Neural cell (in vitro differentiated cells): Measurements from ENCODE around the gene PAX2. TPM values are rescaled to one million over a fixed set of nuclear protein-coding genes. Genes with fewer than 3 reads are reported as not detected.

Experiments used
- H2AFZ ChIP-seq: fragments of 200-600, 300-800 bp; sonication (generic), shearing (Covaris generic); 2 replicates; pipeline ENCODE4 v1.6.0; 2014; ENCODE audit warnings: low read depth, mild to moderate bottlenecking, antibody characterized with exemption, low read length, moderate library complexity
- H3F3A ChIP-seq: fragments of 200-600 bp; shearing (Covaris generic); 2 replicates; pipeline ENCODE4 v1.6.1; 2016; ENCODE audit warnings: mild to moderate bottlenecking, moderate library complexity, mixed read lengths, antibody characterized with exemption, low read length; ENCODE audit not compliant: insufficient read depth, poor library complexity, severe bottlenecking
- H3K27ac ChIP-seq: fragments of 200-600, 300-800 bp; sonication (generic), shearing (Covaris generic); 2 replicates; pipeline ENCODE4 v1.5.1; 2014; ENCODE audit warnings: mild to moderate bottlenecking, low read length, moderate library complexity
- H3K27me3 ChIP-seq: fragments of 300-800, 200-600 bp; sonication (generic), shearing (Covaris generic); 2 replicates; pipeline ENCODE4 v1.6.0; 2014; ENCODE audit warnings: mild to moderate bottlenecking, low read depth, low read length, moderate library complexity; ENCODE audit not compliant: insufficient read depth
- H3K36me3 ChIP-seq: fragments of 300-800, 200-600 bp; sonication (generic), shearing (Covaris generic); 2 replicates; pipeline ENCODE4 v1.5.1; 2014; ENCODE audit warnings: mild to moderate bottlenecking, antibody characterized with exemption, low read length, moderate library complexity; ENCODE audit not compliant: insufficient read depth
- H3K4me2 ChIP-seq: fragments of 300-800, 200-600 bp; sonication (generic), shearing (Covaris generic); 2 replicates; pipeline ENCODE4 v1.6.0; 2014; ENCODE audit warnings: mild to moderate bottlenecking, low read length
- H3K4me3 ChIP-seq: fragments of 300-800, 200-600 bp; sonication (generic), shearing (Covaris generic); 2 replicates; pipeline ENCODE4 v1.5.1; 2014; ENCODE audit warnings: mild to moderate bottlenecking, low read length, moderate library complexity
- H3K79me2 ChIP-seq: fragments of 200-600 bp; shearing (Covaris generic); replicated peaks from 2 replicates; pipeline ENCODE4 v1.6.0; 2014; ENCODE audit warnings: mild to moderate bottlenecking, low read length, moderate library complexity; ENCODE audit not compliant: insufficient read depth
- H3K9ac ChIP-seq: fragments of 300-800, 200-600 bp; sonication (generic), shearing (Covaris generic); 2 replicates; pipeline ENCODE4 v1.6.1; 2016; ENCODE audit warnings: mild to moderate bottlenecking, low read length, mixed read lengths
- H3K9me2 ChIP-seq: fragments of 200-600 bp; shearing (Covaris generic); 2 replicates; pipeline ENCODE4 v1.6.1; 2016; ENCODE audit warnings: mild to moderate bottlenecking, low read length, mixed read lengths; ENCODE audit not compliant: insufficient read depth
- H3K9me3 ChIP-seq: fragments of 200-600, 300-800 bp; sonication (generic), shearing (Covaris generic); 2 replicates; pipeline ENCODE4 v1.6.1; 2016; ENCODE audit warnings: mild to moderate bottlenecking, mixed run types, low read length, moderate library complexity, mixed read lengths
- H4K20me1 ChIP-seq: fragments of 200-600 bp; shearing (Covaris generic); 2 replicates; pipeline ENCODE4 v1.6.1; 2016; ENCODE audit warnings: mild to moderate bottlenecking, mixed run types; ENCODE audit not compliant: insufficient read depth
- CTCF ChIP-seq: fragments of 450-650 bp; IDR thresholded peaks from 2 replicates; pipeline ENCODE4 v1.5.1; 2014; ENCODE audit warnings: antibody characterized with exemption, mild to moderate bottlenecking, moderate library complexity; ENCODE audit not compliant: poor library complexity, severe bottlenecking
- EP300 ChIP-seq: fragments of 450-650 bp; conservative IDR thresholded peaks from 2 replicates; pipeline ENCODE4 v1.6.1; 2014; ENCODE audit warnings: antibody characterized with exemption, mild to moderate bottlenecking, moderate library complexity; ENCODE audit not compliant: poor library complexity, severe bottlenecking
- EZH2 ChIP-seq: fragments of 200-600, 300-800 bp; shearing (Covaris generic), sonication (generic); IDR thresholded peaks from 2 replicates; pipeline ENCODE4 v1.6.1; 2014; ENCODE audit warnings: antibody characterized with exemption, low read length, borderline replicate concordance, mild to moderate bottlenecking; ENCODE audit not compliant: insufficient read depth, poor library complexity, severe bottlenecking
- MXI1 ChIP-seq: fragments of 450-650 bp; conservative IDR thresholded peaks from 2 replicates; pipeline ENCODE4 v1.6.1; 2014; ENCODE audit warnings: antibody characterized with exemption, mild to moderate bottlenecking; ENCODE audit not compliant: poor library complexity, severe bottlenecking
- POLR2AphosphoS5 ChIP-seq: IDR thresholded peaks from 2 replicates; pipeline ENCODE4 v1.6.1; 2012
- RAD21 ChIP-seq: fragments of 450-650 bp; conservative IDR thresholded peaks from 2 replicates; pipeline ENCODE4 v1.6.1; 2014; ENCODE audit warnings: antibody characterized with exemption, mild to moderate bottlenecking, moderate library complexity
- REST ChIP-seq: IDR thresholded peaks from 2 replicates; pipeline ENCODE4 v1.6.1; 2012; ENCODE audit warnings: borderline replicate concordance
- SMC3 ChIP-seq: fragments of 450-650 bp; conservative IDR thresholded peaks from 2 replicates; pipeline ENCODE4 v1.6.1; 2014; ENCODE audit warnings: antibody characterized with exemption, mild to moderate bottlenecking, moderate library complexity; ENCODE audit not compliant: poor library complexity
- TAF1 ChIP-seq: IDR thresholded peaks from 2 replicates; pipeline ENCODE4 v1.6.1; 2012; ENCODE audit warnings: low read depth
- polyA plus RNA-seq: library from polyadenylated mRNA; depleted of rRNA; stranded (reverse); fragments of >200 nt; gene quantifications from 2 replicates; pipeline ENCODE4 v1.2.3, GENCODE V29; 2014

The PAX2 gene
- polyA plus RNA-seq, 1 donor from 2014 or later: not detected

DNA sequence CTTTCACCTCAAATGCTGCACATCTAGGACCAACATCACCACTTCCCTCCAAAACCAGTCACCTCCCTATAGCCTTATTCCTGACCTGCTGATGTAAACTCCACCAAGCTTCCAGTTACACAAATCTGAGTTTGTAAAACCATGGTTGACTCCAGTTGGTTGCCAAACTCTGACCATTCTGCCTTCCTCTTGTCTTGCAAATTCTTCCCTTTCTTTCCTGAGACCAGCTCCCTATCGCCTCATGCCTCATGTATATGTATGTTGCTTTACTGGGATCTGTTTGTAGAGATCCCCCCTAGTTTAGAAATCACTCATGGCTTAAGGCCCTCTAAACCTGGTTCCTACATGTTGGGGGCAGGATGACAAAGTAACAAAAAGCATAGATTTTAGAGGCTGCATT, 31.3 kb downstream of the PAX2 start:
- H3K4me3 ChIP-seq: no peak overlapping the region
- H3K27me3 ChIP-seq: peaks cover 11% of the 10 kb centered on the region
- no peak for TF ChIP-seq RAD21
- no peak for TF ChIP-seq SMC3
- no peak for TF ChIP-seq EZH2
- TF ChIP-seq MXI1: no peak
- no peak for TF ChIP-seq CTCF
- H3K9ac ChIP-seq: no peak overlapping the region
- H3K9me2 ChIP-seq: no peaks in the 10 kb centered on the region
- H4K20me1 ChIP-seq: no peaks in the 10 kb centered on the region
- H3K9me3 ChIP-seq: peaks cover 7% of the 10 kb centered on the region
- H3K4me2 ChIP-seq: no peak overlapping the region
- H2AFZ ChIP-seq: no peak overlapping the region
- no peaks in the 10 kb centered on the region for H3F3A ChIP-seq
- no peaks in the 10 kb centered on the region for H3K36me3 ChIP-seq
- H3K79me2 ChIP-seq: no peaks in the 10 kb centered on the region
- no peak overlapping the region for H3K27ac ChIP-seq

- H3K79me2 ChIP-seq: no peaks in the 10 kb centered on the region
- no peak overlapping the region for H3K27ac ChIP-seq
- TF ChIP-seq RAD21 (no peak), CTCF (no peak), MXI1 (no peak), POLR2AphosphoS5 (no peak), TAF1 (no peak), EZH2 (no peak), EP300 (no peak), SMC3 (no peak)
- H3K9me3 ChIP-seq: peaks cover 7% of the 10 kb centered on the region
- H4K20me1 ChIP-seq: no peaks in the 10 kb centered on the region
- no peaks in the 10 kb centered on the region for H3K36me3 ChIP-seq
- H3K4me2 ChIP-seq: no peak overlapping the region
- H3K9ac ChIP-seq: no peak overlapping the region
- H3K9me2 ChIP-seq: no peaks in the 10 kb centered on the region
- no peak overlapping the region for H2AFZ ChIP-seq
- peaks cover 7% of the 10 kb centered on the region for H3K27me3 ChIP-seq
- H3F3A ChIP-seq: no peaks in the 10 kb centered on the region
- no peak overlapping the region for H3K4me3 ChIP-seq
These were observed 33.9 kb downstream of the PAX2 start for GRCh38 chr10:100779329-100779728.

DNA sequence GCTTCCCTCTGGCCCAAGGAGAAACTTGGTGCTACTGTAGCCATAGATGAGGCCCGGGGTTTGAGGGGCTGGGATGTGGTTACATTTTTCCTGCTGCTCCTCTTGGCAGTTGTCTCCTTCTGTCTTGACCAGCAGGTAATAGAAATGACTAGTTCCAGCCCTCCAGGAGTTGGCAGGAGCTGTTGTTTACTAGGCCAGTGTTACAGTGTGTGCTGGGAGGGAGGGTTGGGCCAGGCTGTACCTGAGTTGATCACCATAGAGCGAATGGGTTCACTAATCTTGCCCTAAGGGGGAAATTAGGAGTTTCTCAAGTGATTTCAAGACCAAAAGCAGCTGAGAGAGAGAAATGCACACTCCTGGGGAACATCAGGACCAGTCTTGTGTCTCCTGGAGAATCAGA, 34.9 kb downstream of the PAX2 start:
- H3K27me3 ChIP-seq: peaks cover 7% of the 10 kb centered on the region
- no peaks in the 10 kb centered on the region for H3F3A ChIP-seq
- TF ChIP-seq SMC3 (no peak), RAD21 (no peak), EZH2 (no peak), TAF1 (no peak), CTCF (no peak), EP300 (no peak), MXI1 (no peak), POLR2AphosphoS5 (no peak), REST (no peak)
- H3K79me2 ChIP-seq: no peaks in the 10 kb centered on the region
- H3K36me3 ChIP-seq: no peaks in the 10 kb centered on the region
- H2AFZ ChIP-seq: no peak overlapping the region
- no peaks in the 10 kb centered on the region for H3K9me2 ChIP-seq
- no peak overlapping the region for H3K9ac ChIP-seq
- H3K27ac ChIP-seq: no peak overlapping the region
- H3K4me2 ChIP-seq: no peak overlapping the region
- no peaks in the 10 kb centered on the region for H4K20me1 ChIP-seq
- no peak overlapping the region for H3K4me3 ChIP-seq
- peaks cover 7% of the 10 kb centered on the region for H3K9me3 ChIP-seq
